Endodermal cell (in vitro differentiated cells): Measurements from ENCODE around the gene MORN1. TPM values are rescaled to one million over a fixed set of nuclear protein-coding genes. Genes with fewer than 3 reads are reported as not detected.

Source experiments
- DNase-seq: peaks from one replicate; pipeline ENCODE4 v3.0.0-alpha.2; 2017
- H3K27ac ChIP-seq: 2 replicates; pipeline ENCODE4 v1.5.1; 2013; ENCODE audit warnings: mild to moderate bottlenecking, low read depth, low read length, moderate library complexity
- H3K27me3 ChIP-seq: 2 replicates; pipeline ENCODE4 v1.6.1; 2013; ENCODE audit warnings: mild to moderate bottlenecking, low read length, moderate library complexity; ENCODE audit not compliant: insufficient read depth, control insufficient read depth, poor library complexity, severe bottlenecking
- H3K36me3 ChIP-seq: 2 replicates; pipeline ENCODE4 v1.7.0; 2013; ENCODE audit warnings: mild to moderate bottlenecking, low read length, moderate library complexity; ENCODE audit not compliant: control insufficient read depth, insufficient read depth
- H3K4me1 ChIP-seq: one replicate; pipeline ENCODE4 v1.7.0; 2013; ENCODE audit warnings: low read length; ENCODE audit not compliant: control insufficient read depth, insufficient read depth
- H3K4me3 ChIP-seq: 2 replicates; pipeline ENCODE4 v1.5.1; 2013; ENCODE audit warnings: mild to moderate bottlenecking, low read length, moderate library complexity
- H3K9ac ChIP-seq: 2 replicates; pipeline ENCODE4 v1.6.1; 2013; ENCODE audit warnings: mild to moderate bottlenecking, low read length, moderate library complexity; ENCODE audit not compliant: poor library complexity, severe bottlenecking; ENCODE audit errors: extremely low read depth
- H3K9me3 ChIP-seq: 2 replicates; pipeline ENCODE4 v1.6.1; 2013; ENCODE audit warnings: mild to moderate bottlenecking, low read length, moderate library complexity; ENCODE audit not compliant: control insufficient read depth
- H3K27ac Mint-ChIP-seq: 2 replicates; pipeline ENCODE4 v1.8.0; 2020; ENCODE audit warnings: mixed read lengths
- H3K27me3 Mint-ChIP-seq: 2 replicates; pipeline ENCODE4 v1.8.0; 2021; ENCODE audit warnings: mild to moderate bottlenecking, mixed read lengths; ENCODE audit not compliant: insufficient read depth
- H3K36me3 Mint-ChIP-seq: 2 replicates; pipeline ENCODE4 v1.8.0; 2020; ENCODE audit warnings: low read depth, mixed read lengths
- H3K4me1 Mint-ChIP-seq: 2 replicates; pipeline ENCODE4 v1.8.0; 2020; ENCODE audit warnings: mixed read lengths
- H3K4me3 Mint-ChIP-seq: 2 replicates; pipeline ENCODE4 v1.8.0; 2020; ENCODE audit warnings: mild to moderate bottlenecking, moderate library complexity, mixed read lengths
- H3K9me3 Mint-ChIP-seq: 2 replicates; pipeline ENCODE4 v1.8.0; 2020; ENCODE audit warnings: mild to moderate bottlenecking, mixed read lengths
- WGBS, 2 experiments: methylation state at CpG; one replicate each; pipeline versions ENCODE4 v1.1.5 to v1.1.7; 2013; ENCODE audit warnings: missing lambda C conversion rate in 2 of 2, mixed read lengths in 1 of 2; ENCODE audit not compliant: insufficient coverage in 1 of 2, insufficient read length in 1 of 2; 5-methylcytosine and 5-hydroxymethylcytosine counted together
- total RNA-seq, 2 donors: library from RNA; stranded (reverse); fragmentation: NEBNext Ultra II Directional in 1 of 2; extraction: Animal tissue kit (Norgen Biotek cat#: 25700) in 1 of 2; gene quantifications; 2 replicates in 1 of 2; 3 replicates in 1 of 2; pipeline ENCODE4 v1.2.1, GENCODE V29; 2021
- TF ChIP-seq, protein P1 (sequence below): fragments of 200-600 bp; sonication (generic); conservative IDR thresholded peaks from 2 replicates; pipeline ENCODE4 v1.5.0; 2021; ENCODE audit warnings: antibody characterized with exemption, mild to moderate bottlenecking

Gene MORN1
- total RNA-seq, 2 donors from 2014 or later = 21.3 to 24.9 TPM

- 88% methylated on average over 9 to 15 of the region's 15 CpGs for WGBS, 2 experiments
- Histone ChIP-seq H3K9ac (no peak overlapping the region), H3K9me3 (no peaks in the 10 kb centered on the region), H3K4me1 (no peaks in the 10 kb centered on the region), H3K4me3 (no peak overlapping the region), H3K27me3 (peaks cover 3% of the 10 kb centered on the region), H3K36me3 (no peaks in the 10 kb centered on the region), H3K27ac (no peak overlapping the region)
- peaks cover 3% of the 10 kb centered on the region for H3K27me3 Mint-ChIP-seq
- DNase-seq = no peak
- H3K36me3 Mint-ChIP-seq = no peaks in the 10 kb centered on the region
- H3K27ac Mint-ChIP-seq = peak overlapping the region; percentile 44
- peaks cover 2% of the 10 kb centered on the region for H3K4me1 Mint-ChIP-seq
- H3K4me3 Mint-ChIP-seq = no peak overlapping the region
- peaks cover 2% of the 10 kb centered on the region for H3K9me3 Mint-ChIP-seq
- TF ChIP-seq, protein P1, sequence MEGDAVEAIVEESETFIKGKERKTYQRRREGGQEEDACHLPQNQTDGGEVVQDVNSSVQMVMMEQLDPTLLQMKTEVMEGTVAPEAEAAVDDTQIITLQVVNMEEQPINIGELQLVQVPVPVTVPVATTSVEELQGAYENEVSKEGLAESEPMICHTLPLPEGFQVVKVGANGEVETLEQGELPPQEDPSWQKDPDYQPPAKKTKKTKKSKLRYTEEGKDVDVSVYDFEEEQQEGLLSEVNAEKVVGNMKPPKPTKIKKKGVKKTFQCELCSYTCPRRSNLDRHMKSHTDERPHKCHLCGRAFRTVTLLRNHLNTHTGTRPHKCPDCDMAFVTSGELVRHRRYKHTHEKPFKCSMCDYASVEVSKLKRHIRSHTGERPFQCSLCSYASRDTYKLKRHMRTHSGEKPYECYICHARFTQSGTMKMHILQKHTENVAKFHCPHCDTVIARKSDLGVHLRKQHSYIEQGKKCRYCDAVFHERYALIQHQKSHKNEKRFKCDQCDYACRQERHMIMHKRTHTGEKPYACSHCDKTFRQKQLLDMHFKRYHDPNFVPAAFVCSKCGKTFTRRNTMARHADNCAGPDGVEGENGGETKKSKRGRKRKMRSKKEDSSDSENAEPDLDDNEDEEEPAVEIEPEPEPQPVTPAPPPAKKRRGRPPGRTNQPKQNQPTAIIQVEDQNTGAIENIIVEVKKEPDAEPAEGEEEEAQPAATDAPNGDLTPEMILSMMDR = no peak
Measured at GRCh38 chr1:2320006-2320405, 71.3 kb downstream of the MORN1 start.

DNA sequence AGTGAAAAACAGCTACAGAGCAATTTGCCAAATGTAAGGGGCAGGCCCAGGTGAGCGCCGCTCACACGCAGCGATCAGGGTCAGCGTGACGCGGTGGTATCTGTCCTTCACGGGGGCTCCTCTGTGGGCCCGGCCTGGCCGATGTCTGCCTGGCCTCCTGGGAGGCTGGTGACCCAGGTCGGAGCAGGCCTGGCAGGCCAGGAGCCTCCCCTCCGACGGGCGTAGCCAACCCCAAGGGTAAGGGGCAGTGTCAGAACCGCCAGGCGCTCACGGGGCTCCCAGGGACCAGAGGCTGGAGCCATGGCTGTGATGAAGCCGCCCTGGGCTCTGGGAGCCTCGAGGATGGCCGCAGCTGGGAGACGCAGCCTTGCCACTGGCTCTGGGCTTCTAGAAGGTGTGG is 72.1 kb downstream of the MORN1 start:
- TF ChIP-seq, protein P1 = no peak
- Histone ChIP-seq H3K36me3 (no peaks in the 10 kb centered on the region), H3K27ac (peak overlapping the region; percentile 53), H3K9me3 (no peaks in the 10 kb centered on the region), H3K4me1 (no peaks in the 10 kb centered on the region), H3K9ac (no peak overlapping the region), H3K4me3 (no peak overlapping the region), H3K27me3 (no peaks in the 10 kb centered on the region)
- no peak for DNase-seq
- Mint-ChIP-seq H3K9me3 (peaks cover under 1% of the 10 kb centered on the region), H3K4me1 (peaks cover 2% of the 10 kb centered on the region), H3K36me3 (no peaks in the 10 kb centered on the region), H3K4me3 (no peak overlapping the region), H3K27ac (no peak overlapping the region), H3K27me3 (peaks cover 1% of the 10 kb centered on the region)
- WGBS, 2 experiments = 88 to 93% methylated on average over 16 to 21 of the region's 21 CpGs

DNA sequence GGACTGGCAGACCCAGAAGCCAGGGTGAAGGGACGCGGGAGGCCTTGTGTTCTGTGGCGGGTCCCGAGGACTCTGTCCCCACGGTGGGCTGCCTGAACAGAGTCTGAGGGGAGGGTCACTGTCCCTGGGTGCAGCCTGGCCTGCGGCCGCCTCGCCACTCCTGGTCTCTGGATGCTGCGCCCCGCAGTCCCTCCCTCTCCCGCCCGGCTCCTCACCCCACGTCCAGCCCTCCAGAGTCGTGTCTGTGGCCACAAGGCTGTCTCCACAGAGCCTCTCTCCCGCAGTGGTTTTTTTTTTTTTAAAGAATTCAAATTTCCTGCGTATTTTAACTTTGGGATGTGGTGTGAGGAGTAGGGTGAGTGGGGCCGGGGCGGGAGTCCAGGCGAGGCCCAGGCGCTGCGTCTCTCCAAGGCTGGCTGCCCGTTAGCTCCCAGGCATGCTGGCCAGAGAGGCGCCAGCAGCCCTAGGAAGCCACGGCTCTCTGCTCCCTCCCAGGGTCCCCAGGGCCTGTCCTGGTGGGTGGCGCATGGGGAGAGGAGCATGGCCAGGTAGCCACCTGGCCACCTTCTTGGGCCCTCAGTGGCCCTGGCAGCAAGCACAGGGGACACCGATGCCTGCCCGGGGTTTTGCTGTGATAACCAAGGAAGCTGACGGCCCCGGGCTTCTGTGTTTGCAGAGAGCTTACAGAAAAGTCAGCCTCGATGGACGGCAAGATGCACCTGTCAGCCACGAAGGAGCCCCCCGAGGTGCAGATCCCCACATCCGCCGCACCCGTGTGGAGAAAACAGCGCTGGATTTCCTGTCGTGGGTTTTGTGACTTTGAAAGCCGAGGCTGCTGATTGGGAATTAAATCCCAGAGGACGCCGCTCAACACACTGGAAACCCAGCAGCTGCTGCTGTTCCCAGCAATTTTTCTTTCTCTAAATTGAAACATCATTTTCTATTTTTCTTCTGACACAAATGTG is 72.8 kb downstream of the MORN1 start:
- no peak for DNase-seq
- 92 to 96% methylated on average over 18 to 41 of the region's 41 CpGs for WGBS, 2 experiments
- Histone ChIP-seq H3K9ac (no peak overlapping the region), H3K27ac (peak overlapping the region; percentile 53), H3K9me3 (no peaks in the 10 kb centered on the region), H3K4me1 (peaks cover 3% of the 10 kb centered on the region), H3K36me3 (no peaks in the 10 kb centered on the region), H3K4me3 (no peak overlapping the region), H3K27me3 (no peaks in the 10 kb centered on the region)
- H3K27ac Mint-ChIP-seq = no peak overlapping the region
- H3K4me1 Mint-ChIP-seq = peaks cover 2% of the 10 kb centered on the region
- TF ChIP-seq, protein P1 = no peak
- no peaks in the 10 kb centered on the region for H3K9me3 Mint-ChIP-seq
- H3K4me3 Mint-ChIP-seq = no peak overlapping the region
- H3K27me3 Mint-ChIP-seq = no peaks in the 10 kb centered on the region
- H3K36me3 Mint-ChIP-seq = no peaks in the 10 kb centered on the region
